ENCODE results near the gene FMNL3.

Gene FMNL3

DNA sequence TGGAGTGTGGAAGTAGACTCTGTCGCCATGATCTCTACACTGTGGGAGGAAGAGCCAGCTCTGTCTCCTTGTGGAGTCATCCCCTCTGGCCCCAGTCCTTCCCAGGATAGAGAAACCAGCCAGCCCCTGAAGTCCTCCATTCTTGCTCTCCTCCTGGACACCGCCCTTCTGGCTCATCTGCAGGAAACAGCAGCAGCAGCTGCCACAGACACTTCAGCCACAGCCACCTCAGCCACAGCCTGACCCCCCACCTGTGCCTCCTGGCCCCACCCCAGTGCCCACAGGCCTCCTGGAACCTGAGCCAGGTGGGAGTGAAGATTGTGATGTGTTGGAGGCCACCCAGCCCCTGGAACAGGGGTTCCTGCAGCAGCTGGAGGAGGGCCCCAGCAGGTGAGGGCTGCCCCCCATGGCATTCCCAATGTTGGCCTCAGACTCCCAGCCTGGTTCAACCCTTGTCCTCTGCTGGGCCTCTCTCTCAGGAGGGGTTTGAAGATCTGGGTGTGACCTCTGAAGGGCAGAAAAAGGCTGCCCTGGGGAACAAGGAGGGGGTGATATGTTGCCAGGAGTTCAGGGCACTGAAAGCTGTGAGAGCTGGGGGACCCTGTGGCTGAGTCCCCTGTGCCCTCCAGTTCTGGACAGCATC, 73.4 kb downstream of the FMNL3 start:
- in situ Hi-C loops (cut with HindIII; ENCODE audit: low sequenced_read_pairs): no loop called here

DNA sequence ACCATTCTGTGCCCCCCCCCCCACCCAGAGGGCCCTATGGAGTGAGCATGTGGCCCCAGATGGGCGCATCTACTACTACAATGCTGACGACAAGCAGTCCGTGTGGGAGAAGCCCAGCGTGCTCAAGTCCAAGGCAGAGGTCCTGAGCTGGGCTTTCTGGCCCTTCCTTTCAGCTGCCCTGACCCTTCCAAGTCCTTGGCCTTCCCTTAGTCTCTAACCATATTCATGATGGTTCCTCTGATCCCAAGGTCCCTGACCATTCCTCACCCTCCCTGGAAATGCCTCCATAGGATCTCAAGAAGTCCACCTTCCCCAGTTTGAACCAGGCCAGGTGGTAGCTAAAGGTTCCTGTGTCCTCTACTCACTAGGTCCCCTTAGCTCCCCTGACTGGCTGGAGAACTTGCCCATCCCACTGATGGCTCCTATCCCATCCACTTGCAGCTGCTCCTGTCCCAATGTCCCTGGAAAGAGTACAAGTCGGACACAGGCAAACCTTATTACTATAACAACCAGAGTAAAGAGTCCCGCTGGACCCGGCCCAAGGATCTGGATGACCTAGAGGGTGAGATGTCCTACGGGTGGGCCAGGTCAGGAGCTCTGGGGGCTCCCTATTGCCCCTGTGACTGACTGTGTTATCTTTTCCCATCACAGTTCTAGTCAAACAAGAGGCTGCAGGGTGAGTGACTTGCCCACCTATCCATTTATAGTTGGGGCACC, 74.1 kb downstream of the FMNL3 start:
- in situ Hi-C loops (cut with HindIII; ENCODE audit: low sequenced_read_pairs): no loop called here

DNA sequence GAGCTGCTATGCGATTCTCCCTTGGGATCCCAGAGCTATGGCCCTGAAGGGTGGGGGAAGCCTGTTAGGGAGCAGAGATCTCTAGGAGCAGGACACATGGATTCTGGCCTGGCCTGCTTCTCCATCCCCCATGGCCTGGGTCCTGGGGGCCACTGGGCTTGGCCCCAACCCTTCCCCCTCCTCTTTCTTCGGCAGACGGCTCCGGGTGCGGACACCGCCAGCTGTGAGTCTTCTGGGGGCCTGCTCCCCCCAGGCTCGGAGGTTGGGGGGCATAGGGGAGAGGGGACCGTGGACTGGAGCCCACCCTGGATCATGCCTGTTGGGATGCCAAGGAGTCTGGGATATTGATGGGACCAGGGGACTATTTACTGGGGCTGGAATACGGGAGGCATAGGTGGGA, 74.8 kb downstream of the FMNL3 start:
- in situ Hi-C loops (cut with HindIII; ENCODE audit: low sequenced_read_pairs): no loop called here

DNA sequence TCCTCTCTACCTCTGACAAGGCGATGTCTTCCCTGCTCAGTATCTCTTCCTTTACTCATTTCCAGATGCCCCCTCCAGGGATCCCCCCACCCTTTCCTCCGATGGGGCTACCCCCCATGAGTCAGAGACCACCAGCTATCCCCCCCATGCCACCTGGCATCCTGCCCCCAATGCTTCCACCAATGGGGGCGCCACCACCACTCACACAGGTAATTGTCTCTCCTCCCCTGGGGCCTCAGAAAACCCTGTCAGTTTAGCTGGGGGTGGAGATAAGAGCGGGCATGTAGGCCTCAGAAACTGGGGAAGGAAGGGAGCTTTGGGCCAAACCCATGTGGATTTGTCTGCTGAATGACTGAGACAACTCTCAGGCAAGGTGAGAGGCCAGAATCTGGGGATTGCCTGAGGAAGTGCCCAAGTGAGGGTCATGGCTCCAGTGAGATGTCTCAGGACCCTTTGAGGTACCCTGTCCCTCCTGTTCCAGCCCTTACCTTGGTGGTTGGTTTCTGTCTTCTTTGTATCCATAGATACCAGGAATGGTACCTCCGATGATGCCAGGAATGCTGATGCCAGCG, 75.8 kb downstream of the FMNL3 start:
- in situ Hi-C loops (cut with HindIII; ENCODE audit: low sequenced_read_pairs): no loop called here

DNA sequence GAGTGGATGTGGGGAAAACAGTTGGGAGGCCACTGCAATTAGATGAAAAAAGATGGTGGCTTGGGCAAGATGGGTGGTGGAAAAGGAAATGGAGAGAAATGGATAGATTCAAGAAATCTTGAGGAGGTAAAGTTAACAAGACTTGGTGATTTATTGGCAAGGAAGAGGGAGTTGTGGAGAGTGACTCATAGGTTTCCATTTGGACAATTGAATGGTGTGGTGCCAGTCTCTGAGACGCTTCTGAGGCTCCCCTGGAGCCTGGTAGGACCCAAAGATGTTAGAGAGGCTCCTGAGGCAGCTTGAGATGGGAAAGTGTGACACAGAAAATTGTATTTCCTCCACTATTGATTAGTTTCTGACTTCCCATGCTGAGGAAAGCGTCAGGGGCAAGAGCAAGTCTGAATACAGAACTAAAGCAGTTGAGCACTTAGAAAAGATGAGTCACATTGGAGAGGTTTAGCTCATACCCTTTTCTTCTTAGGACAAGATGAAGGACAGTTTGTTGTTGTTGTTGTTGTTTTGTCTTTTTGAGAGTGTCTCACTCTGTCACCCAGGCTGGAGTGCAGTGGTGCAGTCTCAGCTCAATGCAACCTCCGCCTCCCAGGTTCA, 79.3 kb downstream of the FMNL3 start:
- in situ Hi-C loops (cut with HindIII; ENCODE audit: low sequenced_read_pairs): no loop called here

DNA sequence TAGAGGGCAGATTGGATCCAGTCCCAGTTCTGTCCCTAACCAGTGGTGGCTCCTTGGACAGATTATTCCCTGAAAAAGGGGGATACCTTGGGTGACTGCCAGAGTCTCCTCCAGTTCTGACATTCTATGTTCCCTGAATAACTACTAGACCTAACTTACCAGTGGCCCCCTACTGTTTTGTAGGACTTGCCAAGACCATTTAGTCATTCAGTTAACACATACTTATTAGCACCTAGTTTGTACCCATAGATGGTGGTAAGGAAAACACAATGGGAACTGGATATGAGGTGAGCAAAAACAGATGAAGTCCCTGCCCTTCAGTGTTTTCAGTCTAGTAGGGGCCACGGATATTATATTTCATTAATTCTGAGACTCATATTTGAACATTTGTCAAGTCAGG, 80.4 kb downstream of the FMNL3 start:
- in situ Hi-C loops (cut with HindIII; ENCODE audit: low sequenced_read_pairs): no loop called here

DNA sequence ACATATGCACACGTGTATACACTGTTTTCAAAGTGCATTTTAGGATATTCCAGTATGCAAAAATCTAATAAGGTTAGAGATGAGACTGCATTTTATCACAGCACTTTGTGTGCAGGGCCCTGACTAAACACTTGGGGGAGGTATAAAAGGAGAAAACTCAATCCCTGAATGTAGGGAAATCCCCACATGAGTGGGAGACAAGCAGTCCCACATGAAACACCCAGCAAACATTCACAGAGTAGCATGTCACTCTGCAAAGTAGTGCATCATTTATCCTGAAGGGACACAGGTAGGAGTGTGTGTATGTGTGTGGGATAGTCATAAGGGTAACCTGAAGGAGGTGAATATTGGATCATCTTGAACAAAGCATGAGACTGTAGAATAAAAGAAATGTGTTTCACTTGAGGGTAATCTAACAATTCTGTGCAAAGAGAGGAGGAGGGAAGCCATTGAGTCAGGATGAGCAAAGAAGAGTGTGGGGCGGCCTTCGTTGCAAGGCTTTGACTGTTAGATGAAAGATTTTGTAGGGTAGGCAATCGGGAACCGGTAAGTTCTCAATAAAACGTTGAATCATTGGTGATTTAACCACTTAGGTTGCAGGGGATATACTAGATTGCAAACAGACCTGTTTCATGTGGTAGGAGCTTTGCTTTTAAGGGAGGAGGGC, 80.9 kb downstream of the FMNL3 start:
- in situ Hi-C loops (cut with HindIII; ENCODE audit: low sequenced_read_pairs): no loop called here

DNA sequence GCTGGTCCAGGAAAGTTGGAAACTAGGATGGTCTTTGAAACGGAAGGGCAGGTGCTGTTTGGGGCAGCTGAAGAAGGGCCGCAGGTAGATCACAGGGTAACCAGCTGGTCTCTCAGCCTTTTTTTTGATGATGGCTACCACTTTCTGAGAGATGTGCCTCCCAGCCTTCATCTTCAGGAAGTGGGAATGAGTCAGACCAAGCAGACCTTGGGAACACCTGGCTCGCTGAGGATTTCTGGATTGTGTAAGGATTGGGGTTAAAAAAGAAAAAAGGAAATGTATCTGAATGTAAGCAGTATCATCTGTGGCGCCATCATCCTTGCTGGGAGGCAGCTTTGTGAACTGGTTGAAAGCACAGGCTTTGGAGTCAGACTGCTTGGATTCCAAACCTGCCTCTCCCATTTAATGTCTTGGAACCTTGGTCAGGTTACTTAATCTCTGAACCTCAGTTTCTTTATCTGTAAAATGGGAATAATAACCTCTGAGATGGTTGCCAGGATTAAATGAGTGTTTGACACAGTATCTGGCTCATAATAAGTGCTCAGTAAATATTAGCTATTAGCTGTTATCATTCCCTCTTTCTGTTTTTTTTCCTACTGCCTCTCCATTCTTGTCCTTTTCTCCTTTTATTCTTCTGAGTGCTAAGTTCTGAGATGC, 82.2 kb downstream of the FMNL3 start:
- in situ Hi-C loops (cut with HindIII; ENCODE audit: low sequenced_read_pairs): no loop called here

DNA sequence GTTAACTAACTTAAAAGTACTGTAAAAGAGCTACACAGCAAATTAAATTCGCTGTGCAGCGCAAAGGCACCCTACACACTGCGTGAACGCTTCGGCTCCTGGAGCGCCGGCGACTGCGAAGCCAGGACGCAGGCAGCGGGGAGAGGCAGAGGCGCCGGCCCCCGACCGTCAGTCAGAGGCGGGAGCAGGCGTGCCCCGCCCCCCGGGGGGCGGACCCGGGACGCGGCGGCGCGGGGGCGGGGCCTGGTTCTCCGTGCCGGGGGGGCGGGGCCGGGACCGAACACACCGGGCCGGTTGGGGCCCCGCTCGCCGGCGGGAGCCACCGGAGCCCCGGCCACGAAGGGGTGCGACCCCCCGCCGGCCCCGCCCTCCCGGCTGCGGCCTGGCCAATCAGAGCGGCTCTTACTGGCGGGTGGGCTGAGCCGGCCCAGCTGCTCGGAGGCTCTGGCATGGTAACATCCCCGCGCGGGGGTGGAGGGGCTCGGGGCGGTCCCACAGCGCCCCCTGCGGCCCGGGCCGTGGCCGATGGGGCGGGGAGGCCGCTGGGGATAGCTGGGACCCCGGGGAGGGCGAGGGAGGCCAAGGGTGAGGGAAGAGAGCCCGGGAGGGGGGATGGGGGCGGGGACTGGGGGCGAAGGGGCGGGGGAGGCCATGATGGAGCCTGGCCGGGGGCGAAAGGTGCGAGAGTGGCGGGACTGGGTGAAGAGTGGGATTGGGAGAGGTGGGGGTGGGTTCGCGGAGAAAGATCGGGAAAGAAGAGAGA, 83.9 kb downstream of the FMNL3 start, which contains the start of gene PRPF40B:
PRPF40B (plus strand) TSS at position 420 of the 763 bp plus-strand sequence; CDS start at position 450, 30 bp downstream.
- in situ Hi-C loops (cut with HindIII; ENCODE audit: low sequenced_read_pairs): no loop called here

DNA sequence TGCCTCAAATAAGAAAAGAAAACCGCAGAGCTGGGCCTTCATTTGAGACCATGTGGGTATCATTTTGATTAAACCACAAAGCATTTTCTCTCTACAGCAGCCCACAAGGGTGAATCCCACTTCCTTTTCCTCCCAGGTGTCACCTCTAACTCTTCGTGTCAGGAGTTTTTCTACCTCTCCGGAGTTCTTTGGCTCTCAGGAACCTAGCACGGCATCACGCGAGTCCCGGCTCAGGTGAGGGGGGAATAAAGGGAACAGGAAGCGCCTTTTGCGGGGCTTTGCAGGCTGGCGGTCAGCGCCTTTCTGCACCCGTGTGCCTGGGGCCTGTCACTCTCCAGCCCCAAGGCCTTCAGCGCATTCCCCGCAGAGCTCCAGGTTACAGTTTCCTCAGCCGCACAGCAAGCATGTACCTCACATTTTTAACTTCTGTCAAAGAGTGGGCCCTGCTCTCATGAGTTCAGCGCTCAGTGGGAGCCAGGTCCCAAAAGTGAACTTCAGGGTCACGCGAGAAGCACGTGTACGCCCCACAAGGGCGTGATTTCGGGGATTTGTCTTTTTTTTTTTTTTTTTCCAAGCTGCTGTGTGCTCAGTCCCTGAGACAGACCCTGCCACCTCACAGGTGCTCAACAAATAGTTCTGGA, 84.6 kb downstream of the FMNL3 start:
- in situ Hi-C loops (cut with HindIII; ENCODE audit: low sequenced_read_pairs): no loop called here

DNA sequence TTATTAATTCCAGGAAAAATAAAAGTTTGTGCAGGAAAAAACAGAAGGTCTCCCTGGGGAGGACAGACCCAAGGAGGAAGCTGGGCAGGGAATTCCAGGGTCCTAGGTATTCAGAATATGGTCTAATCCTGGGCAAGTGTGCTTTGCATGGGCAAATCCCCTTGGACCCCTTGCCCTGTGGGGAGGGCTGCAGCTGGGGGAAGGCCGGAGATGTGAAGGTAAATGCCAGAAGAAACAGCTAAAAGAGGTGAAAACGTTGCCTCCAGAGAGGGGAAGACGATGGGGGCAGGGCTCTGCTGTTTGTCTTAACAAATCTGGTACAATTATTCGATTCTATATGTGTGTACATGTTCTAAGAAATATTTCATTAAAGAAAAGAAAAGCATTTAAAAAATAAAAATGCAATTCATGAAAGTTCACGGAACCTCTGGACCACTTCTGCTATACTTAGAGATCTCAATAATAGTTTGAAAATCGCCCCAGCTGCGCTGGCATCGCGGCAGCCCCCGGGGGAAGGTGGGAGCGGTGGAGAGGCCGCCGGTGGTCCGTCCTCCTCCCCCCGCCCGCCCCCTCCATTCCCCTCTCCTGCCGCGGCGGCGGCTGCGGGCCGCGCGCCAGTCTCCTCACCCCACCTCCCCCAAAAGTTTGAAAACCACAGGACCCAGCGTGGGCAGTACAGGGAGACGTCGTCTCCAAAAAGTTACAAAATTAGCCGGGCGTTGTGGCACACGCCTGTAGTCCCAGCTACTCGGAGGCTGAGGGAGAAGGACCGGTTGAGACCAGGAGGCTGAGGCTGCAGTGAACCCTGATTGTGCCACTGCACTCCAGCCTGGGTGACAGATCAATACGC, 85.3 kb downstream of the FMNL3 start:
- in situ Hi-C loops (cut with HindIII; ENCODE audit: low sequenced_read_pairs): no loop called here

DNA sequence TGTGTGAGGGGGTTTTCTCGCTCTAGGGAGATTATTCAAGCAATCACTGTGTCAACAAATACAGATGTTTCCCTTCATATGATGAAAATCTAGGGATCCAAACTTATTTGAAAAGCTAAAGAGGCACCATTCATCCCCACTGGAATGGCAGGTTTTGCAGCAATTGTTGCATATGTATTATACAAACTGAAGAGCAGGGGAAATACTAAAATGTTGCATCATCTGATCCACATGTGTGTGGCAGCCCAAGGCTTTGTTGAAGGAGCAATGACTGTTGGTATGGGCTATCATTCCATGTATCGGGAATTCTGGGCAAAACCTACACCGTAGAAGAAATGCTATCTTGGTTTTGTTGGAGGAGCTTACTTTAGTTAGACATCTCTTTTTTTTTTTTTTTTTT, 87.9 kb downstream of the FMNL3 start:
- in situ Hi-C loops (cut with HindIII; ENCODE audit: low sequenced_read_pairs): loop anchor here (10.0 kb wide), 1 partner anchor 54 kb away; the partner anchor contains the start of gene MCRS1

DNA sequence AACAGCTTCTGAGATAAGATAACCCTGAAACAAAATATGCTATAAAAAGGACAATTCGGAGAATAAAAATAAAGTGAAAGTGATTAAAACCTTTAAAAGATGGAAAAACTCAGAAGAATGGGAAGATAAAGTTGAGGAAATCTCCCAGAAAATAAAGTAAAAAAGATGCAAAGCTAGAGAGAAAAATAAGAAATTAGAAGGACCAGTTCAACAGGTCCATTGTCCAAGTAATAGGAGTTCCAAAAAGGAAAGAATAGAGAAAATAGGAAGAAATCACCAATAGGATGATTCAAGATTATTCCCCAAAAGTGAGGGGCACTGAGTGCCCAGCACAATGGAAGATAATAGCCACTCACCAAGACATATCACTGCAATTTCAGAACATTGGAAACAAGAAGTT, 88.6 kb downstream of the FMNL3 start:
- in situ Hi-C loops (cut with HindIII; ENCODE audit: low sequenced_read_pairs): loop anchor here (10.0 kb wide), 1 partner anchor 54 kb away; the partner anchor contains the start of gene MCRS1

DNA sequence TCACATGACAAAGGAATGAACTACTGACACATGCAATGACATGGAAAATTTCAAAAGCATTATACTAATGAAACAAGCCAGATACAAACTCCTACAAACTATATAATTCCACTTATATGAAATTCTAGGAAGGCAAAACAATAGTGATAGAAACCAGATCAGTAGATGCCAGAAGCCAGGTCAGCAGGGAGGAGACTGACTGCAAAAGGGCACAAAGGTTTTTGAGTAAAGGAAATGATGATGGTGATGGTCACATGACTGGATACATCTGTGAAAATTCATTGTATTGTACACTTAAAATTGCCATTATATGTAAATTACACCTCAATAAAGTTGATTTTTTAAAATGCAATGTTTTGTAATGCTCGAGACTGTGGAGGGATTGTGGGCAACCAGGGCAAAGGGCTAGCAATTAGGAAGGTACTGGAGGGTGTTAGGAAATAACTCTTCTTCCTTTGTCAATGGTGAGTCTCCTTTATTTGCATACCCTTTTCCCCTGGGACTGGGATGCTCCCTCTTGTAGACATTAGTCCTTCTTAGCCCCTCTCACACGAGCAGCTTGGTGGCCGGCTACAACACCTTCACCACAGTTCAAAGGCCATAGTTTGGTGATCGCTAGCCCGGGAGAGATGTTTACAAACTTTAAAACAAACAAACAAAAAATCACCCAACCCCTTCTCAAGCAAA, 90.5 kb downstream of the FMNL3 start:
- in situ Hi-C loops (cut with HindIII; ENCODE audit: low sequenced_read_pairs): loop anchor here (10.0 kb wide), 1 partner anchor 52 kb away; the partner anchor contains the start of gene MCRS1

DNA sequence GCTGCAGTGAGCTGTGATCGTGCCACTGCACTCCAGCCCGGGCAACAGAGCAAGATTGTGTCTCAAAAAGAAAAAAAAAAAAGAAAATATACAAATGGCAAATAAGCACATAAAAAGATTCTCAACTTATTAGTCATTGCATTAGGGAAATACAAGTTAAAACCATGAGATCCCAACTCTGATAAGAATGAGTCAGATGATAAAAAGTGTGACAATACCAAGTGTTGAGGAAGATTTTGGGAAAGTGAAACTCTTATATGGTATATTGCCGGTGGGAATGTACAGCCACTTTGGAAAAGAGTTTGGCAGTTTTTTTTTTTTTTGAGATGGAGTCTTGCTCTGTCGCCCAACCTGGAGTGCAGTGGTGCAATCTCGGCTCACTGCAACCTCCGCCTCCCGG, 91.5 kb downstream of the FMNL3 start:
- in situ Hi-C loops (cut with HindIII; ENCODE audit: low sequenced_read_pairs): loop anchor here (10.0 kb wide), 1 partner anchor 51 kb away; the partner anchor contains the start of gene MCRS1

DNA sequence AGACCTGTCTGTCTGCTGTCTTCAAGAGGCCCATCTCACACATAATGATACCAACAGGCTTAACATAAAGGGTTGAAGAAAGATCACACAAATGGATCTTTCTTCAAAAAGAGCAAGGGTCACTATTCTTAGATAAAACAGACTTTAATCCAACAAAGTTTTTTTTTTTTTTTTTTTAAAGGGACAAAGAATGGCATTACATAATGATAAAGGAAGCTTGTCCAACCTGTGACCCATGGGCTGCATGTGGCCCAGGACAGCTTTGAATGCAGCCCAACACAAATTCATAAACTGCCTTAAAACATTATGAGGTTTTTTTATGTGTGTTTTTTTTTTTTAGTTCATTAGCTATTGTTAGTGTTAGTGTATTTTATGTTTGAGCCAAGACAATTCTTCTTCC, 95.0 kb downstream of the FMNL3 start:
- in situ Hi-C loops (cut with HindIII; ENCODE audit: low sequenced_read_pairs): loop anchor here (10.0 kb wide), 1 partner anchor 47 kb away; the partner anchor contains the start of gene MCRS1

DNA sequence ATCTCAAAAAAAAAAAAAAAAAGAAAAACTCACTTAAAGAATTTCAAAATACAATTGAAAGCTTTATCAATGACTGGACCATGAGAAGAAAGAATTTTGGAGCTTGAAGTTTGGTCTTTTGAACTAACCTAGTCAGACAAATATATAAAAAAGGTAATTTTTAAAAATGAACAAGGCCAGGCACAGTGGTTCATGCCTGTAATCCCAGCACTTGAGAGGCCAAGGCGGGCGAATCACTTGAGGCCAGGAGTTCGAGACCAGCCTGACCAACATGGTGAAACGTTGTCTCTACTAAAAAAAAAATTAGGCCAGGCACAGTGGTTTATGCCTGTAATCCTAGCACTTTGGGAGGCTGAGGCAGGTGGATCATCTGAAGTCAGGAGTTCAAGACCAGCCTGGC, 96.4 kb downstream of the FMNL3 start:
- in situ Hi-C loops (cut with HindIII; ENCODE audit: low sequenced_read_pairs): loop anchor here (10.0 kb wide), 1 partner anchor 46 kb away; the partner anchor contains the start of gene MCRS1

DNA sequence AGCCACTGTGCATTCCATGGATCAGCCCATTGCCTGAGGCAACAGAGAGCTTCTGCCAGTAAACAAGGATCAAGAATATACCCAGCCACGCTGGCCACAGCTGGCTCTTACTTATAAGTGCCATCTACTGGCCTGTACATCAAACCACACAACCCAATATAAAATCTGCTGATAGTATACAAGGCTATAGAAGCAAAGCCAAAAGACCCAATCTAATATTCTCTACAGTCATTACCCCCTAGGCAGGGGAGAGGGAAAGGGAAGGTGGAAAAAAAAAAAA, 97.4 kb downstream of the FMNL3 start:
- in situ Hi-C loops (cut with HindIII; ENCODE audit: low sequenced_read_pairs): loop anchor here (10.0 kb wide), 1 partner anchor 45 kb away; the partner anchor contains the start of gene MCRS1
